NCI-H2081 (cell line): Measurements from ENCODE around the gene ITGA7.

ENCODE experiments used
- DNase-seq, 2 experiments: peaks; one replicate each; lab custom pipeline; 2025; lab: John Stamatoyannopoulos, UW

Gene ITGA7

DNA sequence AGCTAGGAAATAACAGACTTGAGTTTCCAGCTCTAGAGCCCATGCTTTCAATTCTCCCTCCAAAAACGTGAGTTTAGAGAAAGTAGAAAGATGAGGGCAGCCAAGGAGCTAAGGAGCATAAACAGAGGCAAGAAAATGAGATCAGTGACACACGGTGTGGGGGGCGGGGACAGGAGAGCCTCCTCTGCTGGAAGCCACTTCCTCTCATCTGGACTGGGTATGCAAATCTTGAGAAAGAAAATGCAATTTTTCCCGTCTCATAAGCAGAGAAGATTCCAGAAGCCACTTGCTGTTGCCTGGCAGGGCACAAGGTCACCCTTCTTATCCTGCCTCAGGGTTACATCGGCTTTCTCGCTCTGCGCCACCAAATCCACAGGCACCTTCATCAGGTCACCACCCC, 65.0 kb downstream of the ITGA7 start:
- DNase-seq = no peak

DNA sequence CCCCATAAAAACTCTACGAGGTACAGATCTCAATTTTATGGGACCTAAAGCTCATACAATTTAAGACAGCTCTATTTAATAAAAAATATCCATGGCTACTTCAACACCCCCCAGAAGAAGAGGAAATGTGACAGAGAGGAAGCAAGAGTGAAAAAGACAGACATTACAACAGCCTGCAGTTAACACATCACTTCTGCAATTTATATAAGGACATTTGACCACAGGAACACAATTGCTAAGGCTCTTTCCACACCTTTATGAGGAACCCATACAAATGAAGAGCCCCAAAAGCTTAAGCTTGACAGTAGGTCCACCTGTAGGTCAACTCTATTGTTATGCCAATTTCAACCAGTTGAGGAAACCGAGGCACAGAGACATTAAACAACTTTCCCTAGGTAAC, 65.4 kb downstream of the ITGA7 start:
- DNase-seq = no peak

DNA sequence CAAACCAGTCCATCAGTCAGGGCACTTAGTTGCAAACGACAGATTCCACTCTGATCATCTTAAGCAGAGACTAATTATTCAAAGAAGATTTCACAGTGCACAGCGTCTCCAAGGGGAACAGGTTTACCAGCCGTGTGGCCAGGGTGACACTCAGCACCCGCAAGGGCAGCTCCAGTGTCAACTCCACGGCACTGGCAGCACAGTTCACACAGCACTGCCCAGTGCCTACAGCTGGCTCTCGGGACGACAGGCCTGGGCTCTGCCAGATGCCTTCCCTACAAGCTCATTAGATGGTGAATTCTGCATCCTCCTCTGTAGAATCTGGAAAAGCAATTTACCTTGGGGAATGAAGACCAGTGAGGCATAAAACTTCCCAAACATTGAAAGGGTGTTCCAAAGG, 66.1 kb downstream of the ITGA7 start:
- no peak for DNase-seq

DNA sequence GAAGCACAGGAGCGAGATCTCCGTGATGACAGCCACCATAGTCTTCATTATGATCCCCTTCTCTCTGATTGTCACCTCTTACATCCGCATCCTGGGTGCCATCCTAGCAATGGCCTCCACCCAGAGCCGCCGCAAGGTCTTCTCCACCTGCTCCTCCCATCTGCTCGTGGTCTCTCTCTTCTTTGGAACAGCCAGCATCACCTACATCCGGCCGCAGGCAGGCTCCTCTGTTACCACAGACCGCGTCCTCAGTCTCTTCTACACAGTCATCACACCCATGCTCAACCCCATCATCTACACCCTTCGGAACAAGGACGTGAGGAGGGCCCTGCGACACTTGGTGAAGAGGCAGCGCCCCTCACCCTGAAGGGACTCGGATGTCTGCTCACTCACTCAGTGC, 70.2 kb downstream of the ITGA7 start:
- no peak for DNase-seq

DNA sequence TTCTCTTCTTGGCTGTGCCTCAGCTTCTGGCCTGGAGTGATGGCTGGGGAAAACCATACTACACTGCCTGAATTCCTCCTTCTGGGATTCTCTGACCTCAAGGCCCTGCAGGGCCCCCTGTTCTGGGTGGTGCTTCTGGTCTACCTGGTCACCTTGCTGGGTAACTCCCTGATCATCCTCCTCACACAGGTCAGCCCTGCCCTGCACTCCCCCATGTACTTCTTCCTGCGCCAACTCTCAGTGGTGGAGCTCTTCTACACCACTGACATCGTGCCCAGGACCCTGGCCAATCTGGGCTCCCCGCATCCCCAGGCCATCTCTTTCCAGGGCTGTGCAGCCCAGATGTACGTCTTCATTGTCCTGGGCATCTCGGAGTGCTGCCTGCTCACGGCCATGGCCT, 70.9 kb downstream of the ITGA7 start, which contains the start of gene OR10P1:
TSS of gene OR10P1 (plus strand) at position 40 of the 400 bp plus-strand sequence. CDS start at position 40, 0 bp downstream.
- DNase-seq = no peak

DNA sequence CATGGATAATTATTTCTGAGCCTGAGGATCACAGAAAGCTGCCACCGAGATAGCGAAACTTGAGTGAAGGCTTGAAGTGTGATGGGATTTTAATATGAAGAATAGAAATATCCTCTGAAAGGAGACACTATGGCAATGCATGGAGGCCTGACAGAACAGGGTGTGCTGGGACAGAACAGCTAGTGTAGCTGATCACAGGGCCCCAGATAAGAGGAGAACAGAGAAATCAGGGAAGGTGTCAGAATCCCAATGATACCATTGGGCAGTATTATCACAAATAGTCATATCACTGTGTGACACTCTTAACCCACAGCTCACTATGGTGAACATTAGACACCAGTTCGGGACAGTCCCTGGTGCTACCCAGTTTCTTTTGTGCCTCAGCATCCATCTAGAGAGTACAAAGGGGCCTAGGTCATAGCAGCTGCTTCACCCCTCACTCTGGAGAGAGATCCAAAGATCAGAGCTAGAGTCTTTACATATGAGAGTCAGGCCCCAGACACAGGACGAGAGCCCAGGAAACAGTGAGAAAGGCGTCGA, 71.5 kb downstream of the ITGA7 start:
- DNase-seq = no peak
